Measurements from ENCODE around the gene EBF3.

Gene EBF3

DNA sequence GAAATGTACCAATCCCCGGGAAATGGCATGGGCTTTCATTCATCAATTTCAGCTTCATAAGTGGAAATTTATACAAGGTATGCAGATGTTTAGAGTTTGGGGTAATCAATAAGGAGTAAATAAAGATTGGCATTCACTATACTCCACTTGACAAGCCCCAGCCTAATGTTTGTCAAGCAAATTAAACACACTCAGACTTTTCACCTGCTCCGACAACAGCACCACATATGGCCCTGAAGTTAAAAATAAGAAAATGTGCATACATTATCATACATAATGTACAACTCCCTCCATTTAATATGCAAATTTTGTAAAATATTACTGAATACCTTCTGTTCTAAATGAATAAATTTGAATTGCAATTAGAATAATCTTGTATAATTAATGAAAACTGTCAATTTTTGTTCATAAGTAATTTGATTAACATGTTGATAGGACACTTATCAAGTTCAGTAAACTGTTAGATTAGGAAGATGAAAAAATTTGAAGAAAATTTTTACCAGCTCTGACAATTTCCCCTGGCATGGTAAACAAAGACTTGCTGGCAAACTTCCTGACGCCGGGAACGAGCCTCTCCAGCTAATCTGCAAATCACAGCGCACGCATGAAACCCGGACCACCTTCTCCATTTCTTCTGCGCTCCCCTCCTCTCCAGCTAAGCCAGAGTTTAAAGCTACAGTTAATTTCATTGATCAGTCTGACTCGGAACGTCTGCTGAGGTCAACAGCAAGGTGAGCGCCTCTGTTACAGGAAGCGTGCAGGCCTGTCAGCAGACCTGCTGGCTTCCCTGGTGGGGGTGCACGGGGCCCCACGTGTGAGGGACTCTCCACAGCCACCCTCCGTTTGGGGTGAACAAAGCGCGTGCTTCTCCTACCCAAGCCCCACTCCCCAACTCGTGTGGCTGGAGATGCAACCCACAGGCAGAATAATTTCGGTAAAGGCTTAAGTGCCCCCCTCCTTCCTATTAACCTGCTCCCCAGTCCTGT is 70.7 kb downstream of the EBF3 start:
- in situ Hi-C loops (cut with MboI; ENCODE audit: low sequenced_read_pairs), result no loop called here

DNA sequence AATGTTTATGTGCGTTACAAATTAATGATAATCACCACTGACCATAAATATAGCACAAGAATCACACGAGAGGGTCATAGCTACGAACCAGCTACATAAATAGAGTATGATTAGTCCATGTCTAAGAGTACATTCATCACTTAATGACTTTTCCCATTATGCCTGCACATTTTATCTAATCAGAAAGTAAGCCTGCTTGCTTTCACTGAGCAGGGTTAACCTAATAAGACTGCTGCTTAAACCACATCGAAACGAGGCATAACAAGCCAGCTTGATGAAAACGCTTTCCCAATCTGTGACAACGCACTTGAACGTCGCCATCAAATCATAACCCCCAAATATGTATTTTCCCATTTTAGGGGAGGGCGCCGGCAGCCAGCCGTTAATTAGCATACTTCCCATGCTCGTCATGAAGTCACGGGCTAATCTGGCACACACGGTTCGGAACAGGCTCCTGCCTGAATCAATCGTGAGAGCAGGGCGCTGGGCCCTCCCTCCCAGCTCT is 71.5 kb downstream of the EBF3 start:
- in situ Hi-C loops (cut with MboI; ENCODE audit: low sequenced_read_pairs), result no loop called here

DNA sequence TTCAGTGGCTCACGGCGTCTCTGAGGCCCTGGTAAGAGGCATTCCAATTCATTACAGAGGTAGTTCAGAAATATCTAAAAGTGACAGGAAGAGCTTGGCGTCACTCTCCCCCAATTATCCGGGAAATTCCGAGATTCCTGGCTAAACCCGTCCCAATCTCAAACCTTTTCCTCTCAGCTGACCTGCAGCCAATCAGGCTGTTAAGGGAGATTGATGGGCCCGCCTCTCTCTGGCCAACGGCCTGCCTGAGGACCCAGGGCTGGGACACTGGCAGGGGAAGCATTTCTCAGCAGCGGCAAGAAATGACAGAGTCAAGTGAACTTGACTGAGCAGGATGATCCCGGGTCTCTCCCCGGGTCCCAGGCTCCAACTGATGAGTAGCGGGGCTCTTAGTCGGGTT is 72.3 kb downstream of the EBF3 start:
- in situ Hi-C loops (cut with MboI; ENCODE audit: low sequenced_read_pairs), result no loop called here

DNA sequence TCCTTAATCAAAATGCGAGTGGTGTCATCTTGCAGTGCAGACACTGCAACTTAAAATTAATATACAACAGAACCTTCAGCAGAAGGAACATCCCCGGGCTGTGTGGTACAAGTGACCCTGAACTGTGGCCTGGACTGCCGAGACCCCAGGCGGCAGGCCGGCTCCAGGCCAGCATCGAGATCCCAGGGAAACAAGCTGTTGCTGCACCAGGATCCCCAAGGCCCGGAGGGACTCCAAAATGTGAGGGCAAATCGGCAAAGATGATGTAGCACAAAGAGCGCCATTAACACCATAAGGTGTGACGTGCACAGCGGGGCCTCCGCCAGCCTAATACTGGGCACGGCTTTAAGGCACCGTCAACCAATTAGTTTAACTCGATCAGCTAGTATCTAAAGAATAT is 73.9 kb downstream of the EBF3 start:
- in situ Hi-C loops (cut with MboI; ENCODE audit: low sequenced_read_pairs), result no loop called here

DNA sequence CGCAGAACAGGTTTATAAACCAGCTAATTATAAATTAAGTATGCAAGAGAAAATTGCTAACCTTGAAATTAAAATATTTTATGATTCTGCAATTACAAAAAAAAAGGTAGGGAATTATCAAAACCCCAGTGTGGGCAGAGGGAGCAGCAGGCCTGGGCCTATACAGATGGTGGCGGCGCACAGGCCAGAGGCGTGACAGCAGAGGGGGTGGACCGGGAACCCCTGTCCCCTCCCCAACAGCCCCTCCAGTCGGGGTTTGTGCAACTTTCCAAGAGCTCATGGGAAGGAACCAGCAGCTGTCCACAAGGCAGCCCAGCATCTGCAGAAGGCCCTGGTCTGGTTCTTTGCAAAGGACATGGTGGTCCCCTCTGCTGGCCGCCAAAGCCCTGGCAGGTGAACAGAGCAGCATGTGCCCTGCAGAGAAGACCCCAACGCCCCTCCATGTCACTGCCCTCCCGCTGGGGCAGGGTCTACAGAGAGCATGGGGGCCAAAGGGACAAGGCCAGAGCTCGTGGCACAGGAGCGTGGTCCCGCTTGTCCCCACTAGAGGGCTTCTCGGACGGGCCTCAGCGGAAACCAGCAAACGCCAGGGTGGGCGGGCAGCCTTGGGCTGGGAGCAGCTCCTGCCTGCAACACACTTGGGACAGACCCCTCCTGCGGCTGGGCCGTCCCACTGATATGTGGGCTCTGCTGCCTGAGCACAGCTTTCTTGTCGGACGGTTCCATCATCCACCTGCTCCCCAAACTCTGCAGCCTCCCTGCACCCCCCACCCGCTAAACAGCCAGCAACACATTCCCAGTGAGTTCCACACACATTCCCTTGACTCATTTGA is 75.1 kb downstream of the EBF3 start:
- in situ Hi-C loops (cut with MboI; ENCODE audit: low sequenced_read_pairs), result no loop called here

DNA sequence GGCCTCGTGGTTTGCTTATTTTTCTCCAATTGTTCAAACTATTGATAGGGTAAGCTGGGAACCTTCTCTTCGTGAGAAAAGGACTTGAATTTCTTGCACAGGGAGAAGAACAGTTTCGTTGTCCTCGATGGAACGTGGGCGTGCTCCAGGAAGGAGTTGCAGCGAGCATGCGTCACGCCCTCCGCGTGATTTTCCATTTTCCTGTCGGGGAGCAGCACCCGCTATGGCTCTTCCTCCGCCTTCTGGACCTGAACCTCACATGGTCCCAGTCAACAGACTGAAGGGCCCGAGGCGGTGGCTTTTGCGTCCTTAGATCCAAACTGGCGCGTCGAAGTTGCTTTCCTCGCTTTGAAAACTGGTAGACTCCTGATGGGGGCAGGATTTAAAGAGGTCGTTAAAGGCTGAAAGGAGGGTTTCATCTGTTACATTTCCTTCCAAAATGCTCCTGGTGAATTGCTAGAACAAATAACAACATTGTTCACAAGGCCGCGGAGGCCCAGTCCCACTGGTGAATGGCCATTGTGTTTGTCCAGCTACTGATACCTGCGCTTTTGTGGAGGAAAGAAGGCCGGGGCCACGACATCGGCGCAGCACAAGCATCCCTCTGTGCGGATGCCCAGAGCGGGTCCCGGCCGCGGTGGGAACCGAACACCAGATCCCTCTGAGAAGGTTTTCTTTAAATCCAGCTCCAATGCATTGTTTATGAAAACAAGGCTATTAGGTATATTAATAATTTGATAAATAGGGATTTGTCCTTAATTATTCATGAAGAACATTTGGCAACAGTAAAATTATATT is 75.9 kb downstream of the EBF3 start:
- in situ Hi-C loops (cut with MboI; ENCODE audit: low sequenced_read_pairs), result no loop called here

DNA sequence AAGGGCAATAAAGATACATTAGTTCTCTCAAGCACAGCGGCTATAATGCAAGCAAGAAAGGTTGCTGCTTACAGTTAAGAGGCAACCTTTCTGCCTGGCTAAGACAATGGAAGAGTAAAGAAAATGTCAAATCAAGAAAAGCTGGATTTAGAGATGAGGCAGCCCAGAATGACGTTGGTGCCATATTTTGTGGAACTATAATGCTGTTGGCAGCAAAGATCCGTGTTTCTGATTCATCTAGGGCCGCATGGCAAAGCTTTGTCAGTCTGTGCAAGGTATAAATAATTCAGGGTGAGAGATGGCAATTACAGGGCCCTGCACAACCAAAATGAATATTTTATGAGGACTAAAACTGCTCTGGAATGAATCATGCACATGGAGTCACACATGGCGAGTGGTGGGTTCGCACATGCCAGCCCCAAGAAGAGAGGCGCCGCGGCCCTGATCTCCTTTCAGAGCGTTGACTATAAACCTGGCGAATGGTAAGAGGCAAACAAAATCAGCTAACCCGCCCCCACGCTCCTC is 76.6 kb downstream of the EBF3 start:
- in situ Hi-C loops (cut with MboI; ENCODE audit: low sequenced_read_pairs), result no loop called here

DNA sequence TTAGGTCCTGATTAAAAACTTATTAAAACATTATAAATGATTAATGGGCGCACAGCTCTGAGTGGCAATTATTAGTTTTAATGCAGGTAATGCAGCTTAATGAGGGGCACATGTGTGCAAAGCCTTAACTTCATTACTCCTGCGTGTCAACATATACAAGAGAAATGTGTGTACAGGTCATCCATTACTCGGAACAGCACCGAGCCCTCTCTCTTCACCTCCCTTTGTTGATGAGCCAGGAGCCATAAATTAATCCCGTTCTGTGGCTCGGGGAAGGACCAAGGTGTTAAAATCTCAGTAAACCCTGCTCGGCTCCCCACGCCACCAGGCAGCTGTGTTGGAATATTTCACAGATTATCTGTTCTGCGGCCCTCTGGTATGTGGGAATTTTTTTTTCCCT is 77.8 kb downstream of the EBF3 start:
- in situ Hi-C loops (cut with MboI; ENCODE audit: low sequenced_read_pairs), result no loop called here

DNA sequence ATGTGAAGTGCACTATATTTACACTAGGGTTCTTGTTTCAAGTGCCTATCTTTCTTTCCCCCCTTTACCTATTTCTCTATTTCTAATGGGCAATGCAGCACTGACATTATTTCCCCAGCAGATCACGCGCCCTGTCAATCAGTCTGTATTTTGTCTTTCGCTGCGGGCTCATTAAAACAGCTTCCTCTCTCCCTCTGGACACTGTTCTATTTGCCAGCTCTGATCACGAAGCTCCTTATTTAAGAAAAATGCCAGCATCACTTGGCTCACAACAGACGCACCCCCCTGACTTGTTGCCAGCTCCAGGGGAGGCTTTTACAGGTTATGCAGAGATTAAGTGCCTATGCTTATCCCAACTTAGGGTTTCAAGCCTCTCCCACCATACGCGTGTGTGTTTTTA is 78.5 kb downstream of the EBF3 start:
- in situ Hi-C loops (cut with MboI; ENCODE audit: low sequenced_read_pairs), result no loop called here

DNA sequence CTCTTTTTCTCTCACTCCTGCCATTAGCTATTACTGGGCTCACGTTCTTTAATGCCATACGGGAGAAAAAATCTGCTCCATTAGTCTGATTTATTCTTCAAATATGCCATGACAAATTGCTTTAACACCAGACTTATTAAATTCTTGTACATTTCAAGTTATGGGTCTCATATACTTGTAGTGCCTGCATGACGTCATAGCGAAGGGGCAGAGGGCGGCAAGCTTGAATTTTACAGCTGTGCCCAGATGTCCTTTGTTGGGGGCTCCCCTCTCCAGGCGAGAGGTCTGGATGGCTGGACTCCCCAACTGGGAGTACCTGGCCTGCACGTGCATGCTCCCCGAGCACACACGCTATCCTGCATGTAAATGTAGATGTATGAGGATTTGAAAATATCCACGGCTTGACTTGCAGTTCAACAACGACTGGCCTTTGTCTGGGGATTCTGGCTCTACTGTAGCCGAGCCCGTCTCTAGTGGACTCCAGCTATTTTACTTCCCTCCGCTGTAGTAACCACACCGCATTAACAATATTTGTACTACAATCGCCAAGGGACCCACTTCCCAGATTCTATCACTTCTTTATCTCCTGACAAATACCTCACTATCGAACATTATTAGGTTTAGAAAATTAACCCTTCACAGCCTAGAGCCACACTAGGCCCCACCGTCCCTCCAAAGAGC is 79.5 kb downstream of the EBF3 start:
- in situ Hi-C loops (cut with MboI; ENCODE audit: low sequenced_read_pairs), result no loop called here

DNA sequence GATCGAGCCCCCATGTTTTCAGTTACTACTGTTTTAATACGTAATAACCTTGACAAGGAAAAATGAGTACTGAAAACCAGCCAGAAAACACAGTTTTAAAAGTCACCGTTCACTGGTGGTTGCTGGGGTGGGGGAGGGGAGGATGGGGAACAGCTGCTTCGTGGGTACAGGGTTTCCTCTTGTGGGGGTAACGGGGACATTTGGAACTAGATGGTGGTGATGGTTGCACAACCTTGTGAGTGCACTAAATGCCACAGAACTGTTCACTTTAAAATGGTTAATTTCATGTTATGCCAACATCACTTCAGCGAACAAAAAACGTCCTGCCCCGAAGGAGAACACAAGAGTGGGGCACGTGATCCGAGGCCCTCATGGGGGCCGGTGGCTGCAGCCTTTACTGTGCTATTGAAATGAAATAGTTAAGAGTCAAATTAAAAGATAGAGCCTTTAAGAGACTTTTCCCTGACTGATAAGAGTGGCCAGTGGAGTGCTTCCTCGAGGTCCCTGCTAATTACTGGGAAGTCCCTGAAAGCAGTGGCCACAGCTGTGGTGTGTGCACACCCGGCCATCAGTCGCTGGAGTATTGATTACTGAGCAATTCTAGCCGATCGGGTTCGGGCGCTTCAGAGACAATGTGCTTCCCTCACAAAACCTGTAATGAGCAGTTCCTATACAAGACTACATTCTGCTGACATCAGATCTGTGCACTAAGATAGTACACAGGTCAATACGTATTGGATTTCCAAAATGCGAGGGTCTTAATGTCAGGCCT is 80.3 kb downstream of the EBF3 start:
- in situ Hi-C loops (cut with MboI; ENCODE audit: low sequenced_read_pairs), result no loop called here

DNA sequence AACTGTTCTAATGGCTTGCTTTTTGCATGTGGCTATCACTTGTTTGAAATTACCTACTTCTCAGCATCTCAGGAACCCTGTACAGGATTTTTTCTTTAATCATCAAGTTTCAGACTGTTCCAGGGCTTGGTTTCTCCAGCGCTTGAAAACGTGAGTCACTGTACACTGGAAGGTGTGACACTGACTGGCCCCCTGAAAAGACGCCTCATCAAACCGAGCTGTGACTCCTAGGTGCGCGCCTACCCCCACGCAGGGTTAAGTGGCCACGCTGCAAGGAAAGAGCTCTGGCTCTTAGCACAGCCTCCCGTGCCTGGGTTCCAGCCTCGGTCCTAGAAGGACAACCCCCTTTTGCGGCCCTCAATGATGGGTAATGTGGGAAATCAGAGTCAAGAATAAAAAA is 81.0 kb downstream of the EBF3 start:
- in situ Hi-C loops (cut with MboI; ENCODE audit: low sequenced_read_pairs), result no loop called here

DNA sequence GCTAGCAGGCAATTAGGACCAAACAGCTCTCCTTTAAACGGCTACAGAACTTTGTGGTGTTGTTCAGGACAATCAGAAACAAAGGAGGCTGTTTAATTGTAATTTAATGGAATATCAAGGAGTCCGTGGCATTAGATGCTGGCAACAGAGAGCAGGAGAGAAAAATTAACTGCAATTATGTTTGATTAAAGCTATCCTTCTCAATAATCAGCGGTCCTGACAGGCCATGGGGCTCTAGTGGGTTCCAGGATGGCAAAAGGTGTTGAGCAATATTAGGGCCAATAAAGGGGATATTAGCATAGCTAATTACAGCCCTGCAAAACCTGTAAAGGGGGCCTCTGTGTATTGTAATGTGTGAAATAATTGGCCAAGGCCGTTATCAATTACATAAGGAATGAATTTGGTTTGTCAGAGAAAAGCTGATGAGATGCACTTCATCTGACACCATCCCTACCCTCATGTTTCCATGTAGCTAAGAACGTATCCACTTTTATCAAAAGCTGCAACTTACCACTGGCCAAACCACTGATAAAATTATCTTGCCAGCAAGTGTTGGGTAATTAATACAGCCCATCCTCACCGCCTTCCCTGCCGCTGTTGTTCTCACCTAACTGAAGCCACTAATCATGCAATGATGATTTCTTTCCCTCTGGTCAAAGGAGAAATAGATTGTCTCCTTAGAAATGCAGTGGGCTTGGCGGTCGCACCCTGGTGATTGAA is 81.6 kb downstream of the EBF3 start:
- in situ Hi-C loops (cut with MboI; ENCODE audit: low sequenced_read_pairs), result no loop called here

DNA sequence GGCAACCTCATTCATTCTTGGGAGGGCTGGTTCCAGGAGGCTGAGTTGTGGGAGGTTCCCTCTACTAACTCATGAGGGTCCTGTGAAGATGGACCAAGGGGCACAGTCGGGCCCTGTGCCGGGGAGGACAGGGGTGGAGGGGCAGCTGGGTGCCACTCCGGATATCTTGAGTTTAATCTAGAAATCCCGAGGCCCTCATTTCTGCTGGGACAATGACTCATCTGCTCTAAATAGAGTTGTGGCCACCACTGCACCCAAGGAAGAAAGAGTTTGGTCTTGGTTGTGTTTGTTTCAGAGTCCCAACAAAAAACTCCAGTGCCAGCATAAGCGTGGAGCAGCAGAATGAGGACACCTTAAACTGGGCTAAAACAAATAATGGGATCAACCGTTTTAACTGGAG is 82.4 kb downstream of the EBF3 start:
- in situ Hi-C loops (cut with MboI; ENCODE audit: low sequenced_read_pairs), result no loop called here

DNA sequence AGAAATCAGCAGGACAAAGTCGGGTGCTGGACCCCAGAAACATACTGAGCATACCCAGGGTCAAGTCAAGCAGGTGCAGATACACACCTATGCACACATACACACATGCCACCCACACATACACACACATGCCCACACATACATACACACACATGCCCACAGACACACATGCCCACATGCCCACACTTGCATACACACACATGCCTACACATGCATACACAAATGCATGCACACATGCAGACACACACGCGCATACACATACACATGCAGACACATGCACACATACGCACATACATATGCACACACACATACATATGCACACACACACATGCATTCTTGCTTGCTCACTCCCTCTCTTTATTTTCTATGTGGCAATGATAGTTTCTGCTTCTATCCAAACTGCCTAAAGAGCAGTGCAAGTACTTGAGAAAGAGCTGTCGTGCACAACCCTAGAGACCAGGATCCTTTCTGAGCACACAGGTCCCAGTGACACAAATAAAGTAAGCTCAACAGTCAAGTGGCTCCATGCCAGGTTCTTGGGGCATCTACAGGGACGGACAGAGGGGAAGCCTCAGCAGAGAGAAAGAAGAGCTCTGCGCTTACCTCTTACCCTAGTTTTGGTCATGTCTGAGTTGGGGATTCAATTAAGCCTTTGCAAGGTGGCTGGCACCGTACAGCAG is 83.7 kb downstream of the EBF3 start:
- in situ Hi-C loops (cut with MboI; ENCODE audit: low sequenced_read_pairs), result no loop called here

DNA sequence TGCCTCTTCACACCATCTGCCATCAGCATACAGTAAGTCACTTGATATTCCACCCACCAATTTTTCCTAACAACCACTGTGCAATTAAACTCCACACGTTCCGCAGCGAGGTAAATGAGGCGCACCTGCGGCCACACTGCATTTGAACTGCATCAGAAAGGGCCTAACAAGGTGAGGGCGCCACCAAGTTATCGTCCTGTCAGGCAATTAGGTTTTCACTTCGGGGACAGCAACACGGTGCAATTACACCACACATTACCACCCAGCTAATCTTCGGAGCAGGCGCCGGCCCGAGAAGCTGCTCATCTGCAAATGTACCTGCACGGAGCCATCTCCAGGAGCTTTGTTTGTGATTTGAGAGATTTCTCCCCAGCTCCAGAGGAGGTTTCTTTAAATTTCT is 84.4 kb downstream of the EBF3 start:
- in situ Hi-C loops (cut with MboI; ENCODE audit: low sequenced_read_pairs), result no loop called here

DNA sequence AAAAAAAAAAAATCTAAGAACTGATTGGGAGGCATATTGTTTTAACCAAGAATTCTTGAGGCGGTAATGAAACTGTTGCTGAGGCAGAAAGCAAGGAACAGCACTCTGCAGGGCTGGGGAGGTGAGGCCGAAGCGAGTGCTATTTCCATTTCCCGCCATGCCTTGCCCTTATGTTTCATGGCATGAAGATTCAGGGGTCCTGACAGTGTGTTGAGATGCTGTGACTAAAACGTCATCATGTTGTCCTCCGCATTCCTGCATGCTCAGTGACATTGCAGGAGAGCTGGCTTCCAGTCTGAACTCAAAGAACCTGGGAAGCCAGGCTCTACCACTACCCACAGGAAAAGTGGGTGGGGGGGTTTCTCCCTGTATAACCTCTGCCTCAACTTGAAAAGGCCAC is 85.2 kb downstream of the EBF3 start:
- in situ Hi-C loops (cut with MboI; ENCODE audit: low sequenced_read_pairs), result no loop called here

DNA sequence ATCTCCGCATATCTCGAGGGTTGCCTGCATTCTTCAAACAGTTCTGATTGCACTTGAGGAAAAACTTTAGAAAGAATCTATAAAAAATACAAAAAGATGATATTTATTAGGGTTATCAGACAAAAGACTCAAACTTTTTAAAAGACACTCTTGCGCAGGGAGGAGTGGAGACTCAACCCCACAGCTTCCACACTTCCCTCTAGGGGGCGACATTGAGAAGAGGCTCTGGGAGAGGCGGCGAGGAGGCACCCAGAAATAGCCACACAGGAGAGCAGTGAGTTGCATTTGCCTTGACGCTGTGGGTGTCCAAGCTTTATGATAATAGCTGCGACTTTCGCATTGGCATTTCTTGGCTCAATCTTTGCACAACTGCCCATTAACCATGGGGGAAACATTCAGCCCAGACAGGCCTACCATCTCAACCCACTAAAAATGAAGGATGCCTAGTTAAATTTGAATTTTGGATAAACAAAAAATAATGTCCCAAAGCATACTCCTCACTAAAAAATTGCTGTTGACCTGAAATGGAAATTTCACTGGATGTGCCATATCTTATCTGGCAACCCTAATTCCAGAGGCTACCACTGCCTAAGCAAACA is 86.2 kb downstream of the EBF3 start:
- in situ Hi-C loops (cut with MboI; ENCODE audit: low sequenced_read_pairs), result no loop called here
